GM12892 (cell line): Measurements from ENCODE around the gene PDS5A.

ENCODE experiments used
- POLR2A ChIP-seq: IDR thresholded peaks from 2 replicates; pipeline ENCODE4 v1.6.1; 2011; ENCODE audit warnings: low read depth, low read length, control low read depth
- POLR2AphosphoS5 ChIP-seq: IDR thresholded peaks from 2 replicates; pipeline ENCODE4 v1.6.1; 2011; ENCODE audit warnings: low read depth, low read length, control low read depth
- TAF1 ChIP-seq: IDR thresholded peaks from 2 replicates; pipeline ENCODE4 v1.6.1; 2011; ENCODE audit warnings: low read depth, mild to moderate bottlenecking, control low read depth, low read length, borderline replicate concordance

DNA sequence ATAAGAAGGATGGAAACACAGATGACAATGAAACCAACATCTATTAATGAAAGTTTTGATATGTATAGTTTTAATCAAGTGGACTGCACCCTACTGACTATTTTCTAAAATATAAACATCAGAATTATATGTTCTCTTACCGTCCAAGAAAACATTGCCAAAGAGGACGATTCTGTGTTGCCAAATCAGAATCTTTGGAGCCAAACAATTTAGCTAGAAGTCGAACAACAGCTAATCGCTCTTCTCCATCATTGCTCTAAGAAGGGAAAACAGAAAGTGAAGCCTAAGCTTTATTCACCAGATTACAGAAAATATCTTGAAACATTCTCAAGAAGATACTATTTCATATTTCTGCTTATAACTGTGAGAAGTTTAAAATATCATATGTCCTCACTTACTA is 64.2 kb downstream of the PDS5A start:
- TF ChIP-seq POLR2AphosphoS5 (no peak), POLR2A (no peak), TAF1 (no peak)
